NK-92 (cell line): ENCODE results near the gene CDK4.
"Not testable (repeated sequence)": the region's sequence is repeated elsewhere in the genome, so short reads cannot be mapped to it uniquely, and the experiment has no call there.

ENCODE experiments used
- DNase-seq: peaks from one replicate; lab custom pipeline; 2025; ENCODE audit not compliant: unreplicated experiment; lab: John Stamatoyannopoulos, UW

CDK4 gene

DNA sequence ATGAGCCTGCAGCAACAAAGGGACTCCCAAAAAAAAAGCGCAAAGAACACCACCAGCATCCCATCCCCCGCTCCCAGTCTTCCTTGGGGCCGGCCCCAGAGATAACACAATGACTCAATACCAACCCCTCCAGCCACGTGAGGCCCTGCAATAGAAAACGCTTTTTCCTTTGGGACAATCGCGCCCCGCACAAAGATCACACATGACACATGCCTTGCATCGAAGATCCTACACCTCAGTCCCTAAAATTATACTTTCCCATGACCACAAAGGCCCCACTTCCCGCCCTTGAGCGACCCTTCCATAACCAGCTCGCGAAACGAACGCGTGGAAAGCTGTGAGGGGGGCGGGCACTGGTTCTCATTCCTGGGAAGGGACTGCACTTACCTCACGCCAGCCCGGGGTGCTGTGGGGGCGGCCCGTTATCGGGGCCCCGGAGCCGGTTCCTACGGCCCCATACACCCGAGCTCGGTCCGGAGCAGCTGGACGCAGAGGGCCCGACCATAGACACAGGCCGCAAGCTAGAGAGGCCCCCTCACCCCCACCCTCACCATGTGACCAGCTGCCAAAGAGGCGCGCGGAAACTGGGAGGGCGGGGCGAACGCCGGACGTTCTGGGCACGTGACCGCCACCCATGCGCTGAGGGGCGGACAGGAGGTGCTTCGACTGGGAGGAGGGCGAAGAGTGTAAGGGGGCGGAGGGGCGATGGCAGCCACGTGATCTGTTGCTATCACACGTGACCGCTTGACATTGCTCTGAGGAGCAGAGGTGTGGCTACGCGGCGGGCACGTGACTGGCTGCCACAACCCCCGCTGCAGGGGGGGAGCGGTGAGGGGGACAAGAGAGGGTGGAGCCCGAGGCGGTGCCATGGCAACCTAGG, at the start of gene CDK4:
TSS of gene CDK4 (minus strand) at position 523 of the 880 bp plus-strand sequence. CDS start 593 bp downstream, outside the sequence.
- peak; percentile 97 for DNase-seq

DNA sequence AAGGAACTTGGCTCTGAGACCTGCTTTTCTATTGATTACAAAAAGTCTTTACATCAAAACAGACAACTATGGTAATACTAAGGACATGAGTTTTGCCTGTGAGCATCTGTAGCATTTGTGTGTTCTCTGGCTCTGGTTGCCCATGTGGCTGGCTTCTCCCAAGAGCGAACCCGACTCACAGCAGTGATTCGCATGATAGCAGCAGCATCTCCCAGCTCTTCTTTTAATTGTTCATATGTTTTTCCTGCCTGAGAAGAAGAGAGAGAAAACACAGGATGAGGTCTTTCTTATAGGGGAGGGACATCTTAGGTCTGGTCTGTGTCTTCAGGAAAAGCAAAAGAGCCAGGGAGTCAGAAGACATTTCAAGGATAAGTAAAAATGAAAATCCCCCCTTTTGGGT, 48.9 kb upstream of the CDK4 start:
- no peak for DNase-seq

DNA sequence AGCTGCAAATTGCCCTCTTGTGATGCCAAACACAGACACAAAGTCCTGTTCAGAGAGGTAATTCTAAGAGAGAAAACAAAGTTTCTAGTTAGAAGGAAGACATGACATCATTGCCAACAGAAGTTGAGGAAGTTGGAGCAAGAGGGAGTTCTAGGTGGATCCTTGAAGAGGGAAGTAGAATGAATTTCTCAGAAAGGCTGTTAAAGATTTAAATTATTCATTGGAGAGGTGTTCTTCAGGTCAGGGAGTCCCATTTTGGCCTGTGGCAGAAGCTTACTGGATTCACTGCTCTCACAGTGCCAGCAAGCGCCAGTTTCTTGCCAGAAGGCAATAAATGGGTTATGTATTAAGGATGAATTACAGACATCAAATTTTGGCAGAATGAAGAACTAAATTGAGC, 45.8 kb upstream of the CDK4 start:
- DNase-seq = no peak

DNA sequence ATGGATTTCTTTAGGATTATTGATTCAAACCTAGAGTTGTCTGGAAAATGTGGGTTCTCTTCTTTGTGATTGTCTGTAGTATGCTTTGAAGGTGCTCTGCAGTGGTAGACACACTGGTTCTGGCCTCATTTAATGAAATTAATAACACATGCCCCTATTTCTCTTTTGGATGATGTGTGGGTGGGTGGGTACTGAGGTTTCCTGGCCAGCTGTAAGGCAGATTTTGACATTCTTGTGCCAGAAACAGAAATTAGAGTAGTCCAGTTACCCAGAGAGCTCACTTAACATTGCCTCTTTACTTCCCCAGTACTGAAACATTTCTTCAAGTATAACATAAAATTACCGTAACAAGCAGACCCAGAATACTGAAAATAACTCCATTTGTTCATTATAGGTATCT, 44.9 kb upstream of the CDK4 start:
- DNase-seq = no peak

DNA sequence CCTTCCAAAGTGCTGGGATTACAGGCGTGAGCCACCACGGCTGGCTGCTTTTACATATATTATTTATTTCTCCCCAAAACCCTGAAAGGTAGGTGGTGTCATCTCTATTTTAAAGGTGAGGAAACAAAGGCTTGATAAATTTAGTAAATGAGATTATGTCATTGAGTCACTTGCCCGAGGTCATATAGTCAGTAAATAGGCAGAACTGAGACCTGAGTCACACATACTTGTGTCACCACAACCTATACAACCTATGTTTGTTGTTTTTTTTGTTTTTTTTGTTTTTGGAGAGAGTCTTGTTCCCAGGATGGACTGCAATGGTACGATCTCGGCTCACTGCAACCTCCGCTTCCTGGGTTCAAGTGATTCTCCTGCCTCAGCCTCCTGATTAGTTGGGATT, 43.2 kb upstream of the CDK4 start:
- DNase-seq = no peak

DNA sequence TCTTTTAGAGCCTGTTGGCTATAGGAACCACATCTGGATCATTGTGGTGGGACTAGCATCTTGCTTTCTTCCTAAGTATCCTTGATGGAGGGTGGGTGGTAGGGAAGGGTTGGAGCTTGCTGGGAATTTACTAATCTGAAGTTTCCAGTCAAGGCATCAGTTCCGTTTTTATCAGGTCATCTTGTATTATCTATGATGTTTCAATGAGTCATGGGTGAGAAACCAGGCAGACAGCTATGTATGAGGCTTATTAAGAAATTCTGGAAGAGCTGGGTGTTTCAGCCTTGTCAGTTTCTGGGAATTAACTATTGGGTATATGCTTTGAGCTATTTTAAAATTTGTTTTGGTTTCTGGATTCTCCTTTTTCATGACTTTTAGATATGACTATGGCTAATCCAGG, 41.8 kb upstream of the CDK4 start:
- DNase-seq = no peak

DNA sequence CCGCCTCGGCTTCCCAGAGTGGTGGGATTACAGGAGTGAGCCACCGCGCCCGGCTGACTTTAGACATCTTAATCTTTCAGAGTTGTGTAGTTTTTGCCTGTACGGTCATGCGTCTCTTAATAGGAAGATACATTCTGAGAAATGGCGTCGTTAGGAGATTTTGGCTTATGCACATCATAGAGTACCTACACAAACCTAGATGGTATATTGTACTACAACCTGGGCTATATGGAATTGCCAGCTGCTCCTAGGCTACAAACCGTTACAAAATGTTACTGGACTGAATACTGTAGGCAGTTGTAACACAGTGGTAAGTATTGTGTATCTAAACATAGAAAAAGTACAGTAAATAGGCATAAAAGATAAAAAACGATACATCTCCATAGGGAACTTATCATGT, 31.8 kb upstream of the CDK4 start:
- DNase-seq = no peak

DNA sequence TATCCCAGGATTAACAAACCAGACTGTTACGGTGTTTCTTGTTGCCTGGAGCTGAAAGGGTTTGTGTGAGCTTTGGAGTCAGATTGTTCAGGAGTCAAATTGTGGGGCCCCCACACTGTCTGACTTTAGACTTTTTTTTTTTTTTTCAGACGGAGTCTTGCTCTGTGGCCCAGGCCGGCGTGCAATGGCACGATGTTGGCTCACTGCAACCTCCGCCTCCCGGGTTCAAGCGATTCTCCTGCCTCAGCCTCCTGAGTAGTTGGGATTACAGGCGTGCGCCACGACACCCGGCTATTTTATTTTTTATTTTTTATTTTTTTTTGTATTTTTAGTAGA, 31.3 kb upstream of the CDK4 start:
- DNase-seq = no peak

DNA sequence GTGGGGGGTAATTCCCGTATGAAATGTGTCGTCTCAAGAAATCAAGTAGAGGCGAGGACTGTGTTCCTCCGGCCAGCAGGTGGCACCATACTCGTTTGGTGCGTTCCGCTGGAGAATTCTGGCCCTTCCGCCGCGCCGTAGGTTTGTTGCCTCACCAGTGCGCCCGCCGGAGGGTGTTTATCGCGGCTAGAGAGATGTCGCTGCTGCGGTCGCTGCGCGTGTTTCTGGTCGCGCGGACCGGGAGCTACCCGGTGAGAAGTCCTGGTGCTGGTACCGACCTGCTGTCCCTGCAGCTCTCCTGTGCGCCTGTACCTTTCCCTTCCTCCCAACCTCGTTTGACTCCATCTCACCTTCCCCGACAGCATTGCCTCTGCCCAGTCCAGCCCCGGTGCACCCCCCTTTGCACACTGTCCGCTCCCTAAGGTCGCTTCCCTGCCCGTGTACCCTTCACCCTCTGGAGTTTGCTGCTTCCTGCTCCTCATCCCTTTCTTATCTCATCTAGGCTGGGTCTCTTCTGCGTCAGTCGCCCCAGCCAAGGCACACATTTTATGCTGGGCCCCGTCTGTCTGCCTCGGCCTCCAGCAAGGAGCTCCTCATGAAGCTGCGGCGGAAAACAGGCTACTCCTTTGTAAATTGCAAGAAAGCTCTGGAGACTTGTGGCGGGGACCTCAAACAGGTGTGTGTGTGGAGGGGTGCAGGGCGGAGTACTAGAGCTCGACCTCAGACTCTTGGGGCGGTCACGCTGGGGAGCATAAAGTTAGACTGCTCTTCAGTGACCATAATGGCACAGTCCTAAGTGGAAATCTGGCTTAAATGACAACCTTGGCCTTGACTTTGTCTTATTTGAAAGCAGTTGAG, 30.7 kb upstream of the CDK4 start, which contains the start of gene TSFM:
TSS of gene TSFM (plus strand) at position 180 of the 858 bp plus-strand sequence. CDS start at position 195, 15 bp downstream.
- peak; percentile 67 for DNase-seq

DNA sequence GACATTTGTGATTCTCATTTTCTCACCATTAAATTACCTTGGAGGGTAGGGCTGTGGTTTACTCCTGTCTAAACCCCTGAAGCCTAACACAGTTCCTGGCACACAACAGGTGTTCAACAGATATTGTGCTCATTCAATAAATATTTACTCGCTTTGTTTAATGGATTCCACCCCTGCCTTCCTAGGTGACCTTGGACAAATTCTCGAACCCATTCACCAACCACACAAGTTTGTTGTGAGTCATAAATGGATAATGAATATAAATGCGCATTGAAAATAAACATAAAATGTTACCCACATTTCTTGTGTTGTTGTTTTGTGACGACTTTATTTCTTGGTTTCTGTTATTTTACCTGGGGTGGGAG, 30.1 kb upstream of the CDK4 start:
- no peak for DNase-seq

DNA sequence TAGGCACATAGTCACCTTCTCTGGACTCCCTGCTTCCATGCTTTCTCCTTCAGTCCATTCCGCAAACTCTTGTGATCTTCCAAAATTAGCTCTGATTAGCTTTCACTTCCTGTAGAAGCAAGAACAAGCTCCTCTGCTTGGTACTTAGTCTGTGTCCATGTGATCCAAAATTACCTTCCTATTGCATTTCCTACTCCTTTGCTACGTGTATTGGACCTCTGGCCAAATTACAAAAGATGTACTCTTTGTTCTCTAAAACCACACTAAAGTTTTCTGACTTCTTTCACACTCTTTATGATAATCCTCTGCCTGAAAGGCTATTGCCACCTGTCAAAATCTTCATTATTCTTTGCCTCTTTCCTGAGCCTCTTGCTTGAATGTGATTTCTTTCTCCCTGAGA, 29.7 kb upstream of the CDK4 start:
- DNase-seq = no peak

DNA sequence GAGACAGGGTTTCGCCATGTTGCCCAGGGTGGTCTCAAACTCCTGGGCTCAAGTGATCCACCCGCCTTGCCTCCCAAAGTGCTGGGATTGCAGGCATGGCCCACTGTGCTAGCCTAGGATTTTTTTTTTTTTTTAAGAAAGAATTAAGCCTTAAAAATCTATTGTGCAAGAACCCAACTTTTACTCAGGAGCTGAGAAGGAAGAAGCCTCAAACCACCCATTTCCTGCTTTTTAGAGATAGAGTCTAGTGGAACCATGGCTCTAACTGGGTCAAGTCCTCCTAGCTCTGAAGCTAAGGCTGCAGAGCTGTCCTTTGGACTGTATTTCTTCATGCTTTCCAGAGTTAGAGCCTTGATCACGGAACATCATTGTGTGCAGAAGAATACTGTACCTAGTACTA, 29.1 kb upstream of the CDK4 start:
- no peak for DNase-seq

DNA sequence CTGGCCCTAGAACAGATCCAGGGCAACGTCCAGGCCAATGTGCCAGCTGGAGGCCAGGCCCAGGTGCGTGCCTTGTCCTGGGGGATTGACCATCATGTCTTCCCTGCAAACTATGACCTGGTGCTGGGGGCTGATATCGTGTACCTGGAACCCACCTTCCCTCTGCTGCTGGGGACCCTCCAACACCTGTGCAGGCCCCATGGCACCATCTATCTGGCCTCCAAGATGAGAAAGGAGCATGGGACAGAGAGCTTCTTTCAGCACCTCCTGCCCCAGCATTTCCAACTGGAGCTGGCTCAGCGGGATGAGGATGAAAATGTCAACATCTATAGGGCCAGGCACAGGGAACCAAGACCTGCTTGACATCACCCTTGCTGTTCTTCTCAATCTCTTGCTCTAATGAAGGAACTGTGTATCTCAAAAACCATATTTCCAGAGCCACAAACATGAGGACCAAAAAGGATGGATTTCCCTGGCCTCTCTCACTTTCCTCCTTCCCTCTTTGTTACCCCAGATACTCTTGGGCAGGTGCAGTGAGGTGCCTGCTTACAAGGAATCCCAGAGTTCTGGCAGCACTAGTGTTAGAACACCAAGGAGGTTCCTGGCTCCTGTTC, 28.3 kb upstream of the CDK4 start:
- no peak for DNase-seq

DNA sequence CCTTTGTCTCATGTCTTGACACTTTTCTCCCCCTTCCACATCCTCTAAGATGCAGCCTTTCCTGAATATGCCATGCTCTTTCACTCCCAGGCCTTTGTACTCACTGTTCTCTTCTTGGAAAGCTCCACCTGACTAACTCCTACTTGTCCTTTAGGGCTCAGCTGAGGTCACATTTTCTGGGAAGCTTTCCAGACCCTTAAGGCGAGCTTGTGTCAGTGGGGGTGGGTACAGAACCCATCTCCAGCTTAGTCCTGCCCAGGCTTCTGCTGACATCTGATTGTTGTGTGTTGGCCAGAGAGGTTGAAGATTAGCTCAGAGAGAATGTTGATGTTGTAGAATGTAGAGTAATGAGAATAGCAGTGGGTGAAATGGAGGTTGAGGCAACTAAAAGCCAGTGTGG, 27.6 kb upstream of the CDK4 start:
- DNase-seq = no peak

DNA sequence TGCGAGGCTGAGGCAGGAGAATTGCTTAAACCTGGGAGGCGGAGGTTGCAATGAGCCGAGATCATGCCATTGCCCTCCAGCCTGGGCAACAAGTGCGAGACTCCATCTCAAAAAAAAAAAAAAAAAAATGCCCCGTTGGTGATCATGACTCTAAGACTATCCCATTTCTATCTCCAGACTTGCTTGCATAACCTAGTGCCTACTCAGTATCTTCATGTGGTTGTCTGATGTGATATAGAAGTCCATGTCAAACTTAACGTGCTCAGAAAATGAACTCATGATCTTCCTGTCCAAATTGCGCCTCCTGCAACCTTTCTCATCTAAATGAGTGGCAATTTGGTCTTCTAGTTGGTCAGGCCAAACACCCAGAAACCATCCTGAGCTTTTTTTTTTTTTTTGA, 25.8 kb upstream of the CDK4 start:
- no peak for DNase-seq

DNA sequence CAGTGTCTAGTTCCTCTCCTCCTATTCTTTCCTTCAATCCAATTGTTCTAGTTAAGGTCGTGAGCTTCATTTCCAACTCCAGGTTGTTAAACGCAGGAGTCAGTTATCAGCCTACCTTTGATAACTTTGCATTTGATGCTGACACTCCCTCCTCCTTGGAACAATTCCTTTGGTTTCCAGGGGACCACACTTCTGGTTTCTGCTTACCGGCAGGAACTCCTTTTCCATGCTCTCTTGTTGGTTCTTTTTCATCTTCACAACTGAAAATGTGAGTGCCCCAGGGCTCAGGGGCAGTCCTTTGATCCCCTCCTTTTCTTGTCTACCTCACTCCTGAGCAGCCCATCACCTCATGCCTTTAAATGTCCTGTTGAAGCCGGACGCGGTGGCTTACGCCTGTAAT, 25.3 kb upstream of the CDK4 start:
- DNase-seq = no peak

DNA sequence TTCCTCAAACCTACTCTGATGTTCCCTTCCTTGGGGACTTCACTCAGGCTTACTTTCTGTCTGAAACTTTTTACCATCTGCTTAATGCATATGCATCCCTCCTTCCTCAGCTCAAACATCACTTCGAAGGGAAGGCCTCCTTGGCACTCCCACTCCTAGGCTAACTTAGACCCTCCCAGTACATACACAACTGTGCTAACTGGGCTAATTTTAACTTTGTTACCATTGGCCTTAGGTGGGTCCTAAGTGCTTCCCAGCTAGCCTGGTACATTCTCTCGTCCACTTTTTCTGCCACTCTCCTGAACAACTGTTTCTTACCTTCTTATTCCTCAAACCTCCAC, 24.1 kb upstream of the CDK4 start:
- no peak for DNase-seq

DNA sequence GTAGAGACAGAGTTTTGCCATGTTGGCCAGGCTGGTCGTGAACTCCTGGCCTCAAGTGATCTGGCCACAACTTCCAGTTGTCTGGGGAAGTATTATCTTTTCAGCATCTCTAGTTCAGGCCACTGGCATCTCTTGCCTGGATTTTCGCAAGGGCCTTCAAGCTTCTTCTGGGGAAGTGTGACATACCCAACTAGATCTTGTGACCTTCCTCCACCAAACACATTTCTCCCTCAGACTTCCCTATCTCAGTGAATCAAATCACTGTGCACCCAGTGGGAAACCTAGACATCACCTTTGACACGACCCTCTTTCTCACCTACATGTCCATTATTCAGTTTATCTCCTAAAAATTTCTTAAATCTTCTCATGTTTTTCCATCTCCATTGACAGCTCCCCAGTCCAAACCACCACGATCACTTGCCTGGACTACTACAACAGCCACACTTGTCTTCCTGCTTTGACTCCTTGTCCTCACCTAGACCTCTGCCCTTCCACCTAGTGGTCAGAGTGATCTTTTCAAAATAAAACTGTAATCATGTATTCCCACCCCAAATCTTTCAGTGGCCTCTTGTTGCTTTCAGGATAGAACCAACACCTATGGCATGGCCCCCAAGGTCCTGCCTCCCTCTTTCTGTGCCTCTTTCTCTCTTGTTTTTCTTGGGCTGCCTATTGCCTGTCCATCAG, 23.6 kb upstream of the CDK4 start:
- DNase-seq = no peak

DNA sequence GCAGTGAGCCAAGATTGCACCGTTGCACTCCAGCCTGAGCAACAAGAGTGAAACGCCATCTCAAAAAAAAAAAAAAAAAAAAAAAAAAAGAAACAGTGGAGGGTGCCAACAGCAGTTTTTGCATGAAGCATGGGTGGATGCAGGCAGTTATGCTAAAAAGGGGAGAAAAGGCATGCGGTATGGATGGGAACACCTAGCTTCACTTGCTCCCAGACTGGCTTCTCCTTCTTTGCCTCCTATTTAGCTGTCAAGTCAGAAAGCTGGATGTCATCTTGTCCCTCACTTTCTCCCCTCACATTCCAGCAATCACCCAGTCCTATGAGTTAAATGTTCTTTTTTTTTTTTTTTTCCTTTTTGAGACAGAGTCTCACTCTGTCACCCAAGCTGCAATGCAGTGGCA, 22.9 kb upstream of the CDK4 start:
- DNase-seq = no peak

DNA sequence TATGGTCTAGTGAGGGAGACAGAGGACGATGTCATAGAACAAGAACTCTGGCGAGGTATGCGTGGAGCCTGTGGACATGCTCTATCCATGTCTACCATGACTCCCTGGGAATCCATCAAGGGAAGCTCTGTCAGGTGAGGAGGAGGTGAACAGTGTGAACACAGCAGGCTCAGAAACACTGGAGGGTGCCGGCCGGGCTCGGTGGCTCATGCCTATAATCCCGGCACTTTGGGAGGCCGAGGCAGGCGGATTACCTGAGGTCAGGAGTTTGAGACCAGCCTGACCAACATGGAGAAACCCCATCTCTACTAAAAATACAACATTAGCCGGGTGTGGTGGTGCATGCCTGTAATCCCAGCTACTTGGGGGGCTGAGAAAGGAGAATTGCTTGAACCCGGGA, 22.5 kb upstream of the CDK4 start:
- DNase-seq = not testable (repeated sequence)
